Panc1 (cell line): ENCODE results near the gene DCUN1D2. TPM values are rescaled to one million over a fixed set of nuclear protein-coding genes. Genes with fewer than 3 reads are reported as not detected.

Experiments used
- ATAC-seq: fragments of 200-7000 bp; cut with Tn5 transposase; 2 replicates; pipeline ENCODE4 v1.9.1; 2020; ENCODE audit warnings: mild to moderate bottlenecking, moderate library complexity
- BruUV-seq: library from RNA; stranded (reverse); fragments of 400-500 nt; replicated peaks from 2 replicates; lab custom pipeline; 2021; lab: Mats Ljungman, UMichigan
- CTCF ChIA-PET: fragments of 300-600 bp; sonication (Branson Sonifier 250); formaldehyde crosslinking; loops from one replicate; lab custom pipeline; 2022; ENCODE audit warnings: antibody characterized with exemption; lab: Charles Lee
- POLR2A ChIA-PET: fragments of 300-600 bp; sonication (Branson Sonifier 250); formaldehyde crosslinking; loops from one replicate; lab custom pipeline; 2022; ENCODE audit warnings: antibody characterized with exemption; lab: Charles Lee
- DNase-seq: peaks from one replicate; pipeline ENCODE4 v3.0.0-alpha.2; 2010; ENCODE audit warnings: low read depth, low spot score
- H3K27ac ChIP-seq: 2 replicates; pipeline ENCODE4 v1.5.1; 2011; ENCODE audit warnings: mild to moderate bottlenecking, low read length, inconsistent platforms
- H3K27me3 ChIP-seq: fragments of 200-500 bp; sonication (Bioruptor generic); 2 replicates; pipeline ENCODE4 v1.6.0; 2014; ENCODE audit warnings: low read length, inconsistent platforms; ENCODE audit not compliant: control insufficient read depth, insufficient read depth
- H3K36me3 ChIP-seq: fragments of 200-500 bp; sonication (Bioruptor generic); 2 replicates; pipeline ENCODE4 v1.5.1; 2014; ENCODE audit warnings: inconsistent platforms, mild to moderate bottlenecking, low read length, moderate library complexity; ENCODE audit not compliant: control insufficient read depth, insufficient read depth
- H3K4me1 ChIP-seq: 2 replicates; pipeline ENCODE4 v1.5.1; 2011; ENCODE audit warnings: inconsistent platforms, mild to moderate bottlenecking, low read length, moderate library complexity; ENCODE audit not compliant: control insufficient read depth, insufficient read depth
- H3K4me3 ChIP-seq, 2 experiments: 2 replicates each; pipeline ENCODE4 v1.5.1; 2011 to 2012; ENCODE audit warnings: low read depth in 2 of 2, low read length in 2 of 2, mild to moderate bottlenecking in 2 of 2, inconsistent platforms in 1 of 2, moderate library complexity in 1 of 2
- H3K9me3 ChIP-seq: fragments of 200-500 bp; sonication (Bioruptor generic); 2 replicates; pipeline ENCODE4 v1.5.1; 2014; ENCODE audit warnings: low read depth, mild to moderate bottlenecking, inconsistent platforms, low read length, moderate library complexity; ENCODE audit not compliant: control insufficient read depth, insufficient read depth
- POLR2AphosphoS5 ChIP-seq: IDR thresholded peaks from 2 replicates; pipeline ENCODE4 v1.6.1; 2012; ENCODE audit warnings: mild to moderate bottlenecking, low read depth, low read length, moderate library complexity
- SIN3A ChIP-seq: IDR thresholded peaks from 2 replicates; pipeline ENCODE4 v1.6.1; 2012; ENCODE audit warnings: low read depth, mild to moderate bottlenecking, low read length, moderate library complexity, borderline replicate concordance; ENCODE audit not compliant: insufficient read depth
- TCF7L2 ChIP-seq: IDR thresholded peaks from 2 replicates; pipeline ENCODE4 v1.6.1; 2011; ENCODE audit warnings: mild to moderate bottlenecking, low read depth, low read length, inconsistent platforms
- in situ Hi-C: cut with HindIII; loops from 2 replicates; pipeline ENCODE4 v1.10.0; 2016; ENCODE audit warnings: low sequenced_read_pairs, low pct_unique_long_range_greater_than_20kb
- intact Hi-C: fragments of 100-400 bp; cut with micrococcal nuclease; formaldehyde crosslinking; loops from one replicate; pipeline ENCODE4 v1.10.0; 2022; ENCODE audit not compliant: unreplicated experiment
- total RNA-seq: library from RNA; stranded (reverse); gene quantifications from one replicate; pipeline ENCODE4 v1.2.1, GENCODE V29; 2021; ENCODE audit not compliant: unreplicated experiment
- TF ChIP-seq, protein P1 (sequence below): fragments of 450-650 bp; IDR thresholded peaks from 2 replicates; pipeline ENCODE4 v1.5.1; 2017; ENCODE audit warnings: mild to moderate bottlenecking
- TF ChIP-seq, protein P2 (sequence below), 2 experiments: IDR thresholded peaks; 2 replicates each; pipeline ENCODE4 v1.6.1; 2011 to 2012; ENCODE audit warnings: low read depth in 2 of 2, control low read depth in 1 of 2, low read length in 1 of 2, mild to moderate bottlenecking in 1 of 2, moderate library complexity in 1 of 2; ENCODE audit not compliant: insufficient read depth in 1 of 2

DCUN1D2 gene
- total RNA-seq, 1 experiment from 2014 or later, result 22.8 TPM

DNA sequence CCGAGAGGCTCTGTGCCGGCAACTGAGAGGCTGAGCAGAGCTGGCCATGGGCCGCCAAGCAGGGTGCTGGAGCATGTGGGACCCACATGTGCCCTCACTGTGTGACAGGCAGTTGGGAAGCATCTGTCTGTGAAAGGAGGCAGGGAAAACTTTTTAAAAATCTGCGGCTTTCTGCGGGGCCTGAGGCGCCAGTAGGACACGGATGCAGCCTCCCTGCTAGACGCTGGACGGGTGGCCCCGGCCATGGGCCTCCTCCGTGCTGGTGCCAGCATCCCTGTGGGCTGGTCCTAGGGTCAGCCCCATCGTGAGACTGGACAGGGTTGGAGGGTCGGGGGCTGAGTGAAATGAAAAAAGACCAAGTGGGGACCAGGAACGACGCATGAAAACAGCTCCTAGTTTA, 20.9 kb upstream of the DCUN1D2 start:
- H3K27me3 ChIP-seq, result no peaks in the 10 kb centered on the region
- peaks cover 4% of the 10 kb centered on the region; the same call in 1 of the 2 replicates for H3K36me3 ChIP-seq
- BruUV-seq, result no TSS peak
- no peaks in the 10 kb centered on the region for H3K9me3 ChIP-seq
- in situ Hi-C loops (no loop called here), intact Hi-C loops (no loop called here)
- ATAC-seq (no peak), DNase-seq (no peak)
- CTCF ChIA-PET, result no interaction called here
- H3K27ac ChIP-seq, result no peak overlapping the region
- no peak overlapping the region for H3K4me3 ChIP-seq
- POLR2A ChIA-PET, result no interaction called here
- TF ChIP-seq TCF7L2 (no peak), POLR2AphosphoS5 (no peak), SIN3A (no peak)
- TF ChIP-seq, protein P1, sequence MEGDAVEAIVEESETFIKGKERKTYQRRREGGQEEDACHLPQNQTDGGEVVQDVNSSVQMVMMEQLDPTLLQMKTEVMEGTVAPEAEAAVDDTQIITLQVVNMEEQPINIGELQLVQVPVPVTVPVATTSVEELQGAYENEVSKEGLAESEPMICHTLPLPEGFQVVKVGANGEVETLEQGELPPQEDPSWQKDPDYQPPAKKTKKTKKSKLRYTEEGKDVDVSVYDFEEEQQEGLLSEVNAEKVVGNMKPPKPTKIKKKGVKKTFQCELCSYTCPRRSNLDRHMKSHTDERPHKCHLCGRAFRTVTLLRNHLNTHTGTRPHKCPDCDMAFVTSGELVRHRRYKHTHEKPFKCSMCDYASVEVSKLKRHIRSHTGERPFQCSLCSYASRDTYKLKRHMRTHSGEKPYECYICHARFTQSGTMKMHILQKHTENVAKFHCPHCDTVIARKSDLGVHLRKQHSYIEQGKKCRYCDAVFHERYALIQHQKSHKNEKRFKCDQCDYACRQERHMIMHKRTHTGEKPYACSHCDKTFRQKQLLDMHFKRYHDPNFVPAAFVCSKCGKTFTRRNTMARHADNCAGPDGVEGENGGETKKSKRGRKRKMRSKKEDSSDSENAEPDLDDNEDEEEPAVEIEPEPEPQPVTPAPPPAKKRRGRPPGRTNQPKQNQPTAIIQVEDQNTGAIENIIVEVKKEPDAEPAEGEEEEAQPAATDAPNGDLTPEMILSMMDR, result no peak
- TF ChIP-seq, protein P2, sequence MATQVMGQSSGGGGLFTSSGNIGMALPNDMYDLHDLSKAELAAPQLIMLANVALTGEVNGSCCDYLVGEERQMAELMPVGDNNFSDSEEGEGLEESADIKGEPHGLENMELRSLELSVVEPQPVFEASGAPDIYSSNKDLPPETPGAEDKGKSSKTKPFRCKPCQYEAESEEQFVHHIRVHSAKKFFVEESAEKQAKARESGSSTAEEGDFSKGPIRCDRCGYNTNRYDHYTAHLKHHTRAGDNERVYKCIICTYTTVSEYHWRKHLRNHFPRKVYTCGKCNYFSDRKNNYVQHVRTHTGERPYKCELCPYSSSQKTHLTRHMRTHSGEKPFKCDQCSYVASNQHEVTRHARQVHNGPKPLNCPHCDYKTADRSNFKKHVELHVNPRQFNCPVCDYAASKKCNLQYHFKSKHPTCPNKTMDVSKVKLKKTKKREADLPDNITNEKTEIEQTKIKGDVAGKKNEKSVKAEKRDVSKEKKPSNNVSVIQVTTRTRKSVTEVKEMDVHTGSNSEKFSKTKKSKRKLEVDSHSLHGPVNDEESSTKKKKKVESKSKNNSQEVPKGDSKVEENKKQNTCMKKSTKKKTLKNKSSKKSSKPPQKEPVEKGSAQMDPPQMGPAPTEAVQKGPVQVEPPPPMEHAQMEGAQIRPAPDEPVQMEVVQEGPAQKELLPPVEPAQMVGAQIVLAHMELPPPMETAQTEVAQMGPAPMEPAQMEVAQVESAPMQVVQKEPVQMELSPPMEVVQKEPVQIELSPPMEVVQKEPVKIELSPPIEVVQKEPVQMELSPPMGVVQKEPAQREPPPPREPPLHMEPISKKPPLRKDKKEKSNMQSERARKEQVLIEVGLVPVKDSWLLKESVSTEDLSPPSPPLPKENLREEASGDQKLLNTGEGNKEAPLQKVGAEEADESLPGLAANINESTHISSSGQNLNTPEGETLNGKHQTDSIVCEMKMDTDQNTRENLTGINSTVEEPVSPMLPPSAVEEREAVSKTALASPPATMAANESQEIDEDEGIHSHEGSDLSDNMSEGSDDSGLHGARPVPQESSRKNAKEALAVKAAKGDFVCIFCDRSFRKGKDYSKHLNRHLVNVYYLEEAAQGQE (IDR thresholded peaks at IDR 0.05; ENCODE audit: insufficient read depth in 1 of 2, low read depth in 2 of 2, low read length in 1 of 2), result no peak
- no peaks in the 10 kb centered on the region for H3K4me1 ChIP-seq

DNA sequence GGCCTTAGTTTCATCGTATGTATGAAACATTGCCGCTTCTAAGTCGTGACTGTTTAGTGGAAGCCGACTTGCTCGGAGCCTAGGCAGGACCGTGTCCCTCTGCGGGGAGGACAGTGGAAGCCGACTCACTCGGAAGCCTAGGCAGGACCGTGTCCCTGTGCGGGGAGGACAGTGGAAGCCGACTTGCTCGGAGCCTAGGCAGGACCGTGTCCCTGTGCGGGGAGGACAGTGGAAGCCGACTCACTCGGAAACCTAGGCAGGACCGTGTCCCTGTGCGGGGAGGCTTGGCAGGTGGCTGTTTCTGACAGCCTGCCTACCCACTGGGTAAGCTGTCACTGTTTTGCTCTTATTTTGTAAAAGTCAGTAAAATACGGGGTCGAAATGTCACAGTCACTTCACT, 20.4 kb upstream of the DCUN1D2 start:
- ChIA-PET CTCF (no interaction called here), POLR2A (no interaction called here)
- no peaks in the 10 kb centered on the region for H3K9me3 ChIP-seq
- H3K27me3 ChIP-seq, result no peaks in the 10 kb centered on the region
- H3K36me3 ChIP-seq, result peaks cover 4% of the 10 kb centered on the region; the same call in 1 of the 2 replicates
- intact Hi-C loops (no loop called here), in situ Hi-C loops (no loop called here)
- ATAC-seq, result no peak
- no peaks in the 10 kb centered on the region for H3K4me1 ChIP-seq
- H3K4me3 ChIP-seq, result no peak overlapping the region
- BruUV-seq, result no TSS peak
- no peak for DNase-seq
- no peak overlapping the region for H3K27ac ChIP-seq
- TF ChIP-seq, protein P1, result no peak
- TF ChIP-seq, protein P2 (IDR thresholded peaks at IDR 0.05; ENCODE audit: insufficient read depth in 1 of 2, low read depth in 2 of 2, low read length in 1 of 2), result no peak
- TF ChIP-seq SIN3A, result no peak
- no peak for TF ChIP-seq TCF7L2
